Osteoblast (primary cell): Measurements from ENCODE around the gene UTP18. TPM values are rescaled to one million over a fixed set of nuclear protein-coding genes. Genes with fewer than 3 reads are reported as not detected.

Source experiments
- DNase-seq: peaks from one replicate; pipeline ENCODE4 v3.0.0; 2011; ENCODE audit warnings: low spot score, mixed read lengths; ENCODE audit not compliant: insufficient read length; ENCODE audit errors: missing footprints
- H2AFZ ChIP-seq: 2 replicates; pipeline ENCODE4 v1.6.0; 2011; ENCODE audit warnings: mild to moderate bottlenecking, low read length
- H3K27ac ChIP-seq: 2 replicates; pipeline ENCODE4 v1.5.1; 2011; ENCODE audit warnings: mild to moderate bottlenecking, low read depth, low read length, moderate library complexity
- H3K27me3 ChIP-seq: 2 replicates; pipeline ENCODE4 v1.6.0; 2012; ENCODE audit warnings: mild to moderate bottlenecking, control low read depth, inconsistent platforms, low read length, moderate library complexity; ENCODE audit not compliant: insufficient read depth
- H3K36me3 ChIP-seq: 2 replicates; pipeline ENCODE4 v1.5.1; 2011; ENCODE audit warnings: mild to moderate bottlenecking, low read length, control low read depth, moderate library complexity; ENCODE audit not compliant: insufficient read depth
- H3K4me1 ChIP-seq: 2 replicates; pipeline ENCODE4 v1.5.1; 2011; ENCODE audit warnings: mild to moderate bottlenecking, low read length, control low read depth, moderate library complexity; ENCODE audit not compliant: insufficient read depth
- H3K4me2 ChIP-seq: 2 replicates; pipeline ENCODE4 v1.6.0; 2011; ENCODE audit warnings: mild to moderate bottlenecking, low read length; ENCODE audit not compliant: insufficient read depth
- H3K4me3 ChIP-seq: fragments of 200-600 bp; sonication (generic); 3 replicates; pipeline ENCODE4 v1.5.1; 2012; ENCODE audit warnings: mild to moderate bottlenecking, low read length, inconsistent platforms; ENCODE audit not compliant: insufficient read depth
- H3K79me2 ChIP-seq: 2 replicates; pipeline ENCODE4 v1.6.0; 2012; ENCODE audit warnings: mild to moderate bottlenecking, low read length, control low read depth, inconsistent platforms; ENCODE audit not compliant: insufficient read depth
- H3K9me3 ChIP-seq: 2 replicates; pipeline ENCODE4 v1.5.1; 2011; ENCODE audit warnings: low read depth, low read length, control low read depth
- H4K20me1 ChIP-seq: 2 replicates; pipeline ENCODE4 v1.6.0; 2012; ENCODE audit warnings: mild to moderate bottlenecking, low read length, control low read depth; ENCODE audit not compliant: insufficient read depth
- CTCF ChIP-seq: IDR thresholded peaks from 2 replicates; pipeline ENCODE4 v1.5.1; 2011; ENCODE audit warnings: mild to moderate bottlenecking, low read depth, low read length, moderate library complexity; ENCODE audit errors: extremely low read depth
- total RNA-seq: library from RNA; depleted of rRNA; stranded (reverse); fragments of >200 nt; gene quantifications from 2 replicates; pipeline ENCODE4 v1.2.3, GENCODE V29; 2012

Gene UTP18
- total RNA-seq, 1 donor, result 38.0 TPM

- no peak for DNase-seq
- no peaks in the 10 kb centered on the region for H3K36me3 ChIP-seq
- H3K4me1 ChIP-seq, result peaks cover 16% of the 10 kb centered on the region
- peaks cover 34% of the 10 kb centered on the region for H3K79me2 ChIP-seq
- peak overlapping the region; percentile 27 for H3K27ac ChIP-seq
- TF ChIP-seq CTCF, result no peak
- peaks cover 3% of the 10 kb centered on the region for H4K20me1 ChIP-seq
- H3K4me3 ChIP-seq, result no peak overlapping the region
- no peaks in the 10 kb centered on the region for H3K9me3 ChIP-seq
- H3K4me2 ChIP-seq, result no peak overlapping the region
- H2AFZ ChIP-seq, result no peak overlapping the region
- H3K27me3 ChIP-seq, result no peaks in the 10 kb centered on the region
These were observed 30.0 kb upstream of the UTP18 start for GRCh38 chr17:51230306-51230705.

DNA sequence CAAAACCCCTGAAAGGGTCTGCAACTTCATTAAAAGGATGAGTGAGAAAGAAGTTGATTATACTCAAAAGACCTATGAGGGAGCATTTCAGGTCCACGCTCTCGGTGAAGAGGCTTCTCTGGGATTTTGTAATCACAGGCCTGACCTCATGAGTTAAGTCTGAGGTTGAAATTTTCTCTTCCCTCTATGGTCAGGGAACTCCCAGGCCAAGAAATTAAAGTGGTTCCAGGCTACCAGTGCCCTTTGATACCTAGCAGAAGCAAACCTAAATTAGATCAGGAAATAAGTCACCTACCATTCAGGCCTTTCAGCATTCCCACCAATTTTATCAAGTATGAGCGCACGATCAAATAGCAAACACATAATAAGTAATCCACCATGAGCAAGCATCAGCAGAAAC is 28.3 kb upstream of the UTP18 start:
- Histone ChIP-seq H3K36me3 (no peaks in the 10 kb centered on the region), H3K27me3 (no peaks in the 10 kb centered on the region), H2AFZ (no peak overlapping the region), H3K79me2 (peaks cover 43% of the 10 kb centered on the region), H3K4me3 (no peak overlapping the region), H3K27ac (no peak overlapping the region), H3K4me2 (no peak overlapping the region), H3K9me3 (no peaks in the 10 kb centered on the region), H4K20me1 (peaks cover 3% of the 10 kb centered on the region), H3K4me1 (peaks cover 16% of the 10 kb centered on the region)
- no peak for DNase-seq
- TF ChIP-seq CTCF, result no peak

DNA sequence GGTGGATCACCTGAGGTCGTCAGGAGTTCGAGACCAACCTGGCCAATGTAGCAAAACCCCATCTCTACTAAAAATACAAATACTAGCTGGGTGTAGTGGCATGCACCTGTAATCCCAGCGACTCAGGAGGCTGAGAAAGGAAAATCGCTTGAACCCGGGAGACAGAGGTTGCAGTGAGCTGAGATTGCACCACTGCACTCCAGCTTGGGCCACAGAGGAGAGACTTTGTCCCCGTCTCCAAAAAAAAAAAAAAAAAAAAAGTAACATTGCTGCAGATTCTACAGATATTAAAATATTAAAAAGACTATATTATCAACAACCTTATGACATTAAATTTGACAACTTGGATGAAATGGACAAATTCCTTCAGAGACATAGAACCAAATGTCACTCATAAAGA is 26.2 kb upstream of the UTP18 start:
- no peaks in the 10 kb centered on the region for H3K27me3 ChIP-seq
- H3K4me1 ChIP-seq, result peaks cover 7% of the 10 kb centered on the region
- H3K9me3 ChIP-seq, result no peaks in the 10 kb centered on the region
- TF ChIP-seq CTCF, result no peak
- no peaks in the 10 kb centered on the region for H3K36me3 ChIP-seq
- no peak overlapping the region for H3K4me2 ChIP-seq
- no peak overlapping the region for H3K27ac ChIP-seq
- no peak for DNase-seq
- peaks cover 3% of the 10 kb centered on the region for H4K20me1 ChIP-seq
- peaks cover 55% of the 10 kb centered on the region for H3K79me2 ChIP-seq
- H2AFZ ChIP-seq, result no peak overlapping the region
- H3K4me3 ChIP-seq, result no peak overlapping the region

DNA sequence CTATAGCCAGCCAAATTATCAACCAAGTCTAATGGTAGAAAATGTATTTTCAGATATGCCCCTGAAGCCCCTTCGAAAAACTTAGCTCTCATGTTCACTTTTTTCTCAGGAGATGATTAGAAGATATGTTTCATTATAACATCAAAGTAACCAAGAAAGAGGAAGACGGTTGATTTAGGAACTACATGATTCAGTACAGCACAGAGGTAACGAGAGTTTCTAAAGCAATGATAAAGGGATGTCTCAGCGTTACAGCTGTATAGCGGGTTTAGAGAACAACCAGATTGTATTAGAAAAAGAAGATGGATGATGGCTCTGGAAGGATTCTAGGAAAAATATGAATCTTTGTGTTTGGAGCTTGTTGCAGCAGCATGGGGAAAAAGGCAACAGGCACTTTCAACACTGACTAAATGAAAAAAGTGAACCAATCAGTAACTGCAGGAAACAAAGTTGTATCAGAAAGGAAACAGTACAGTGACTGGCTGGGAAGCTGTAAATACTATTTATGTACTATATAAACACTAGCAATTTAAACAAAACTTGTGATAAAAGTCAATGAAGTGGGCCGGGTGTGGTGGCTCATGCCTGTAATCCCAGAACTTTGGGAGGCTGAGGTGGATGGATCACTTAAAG is 22.0 kb upstream of the UTP18 start:
- no peak overlapping the region for H3K27ac ChIP-seq
- no peaks in the 10 kb centered on the region for H3K36me3 ChIP-seq
- H3K79me2 ChIP-seq, result peaks cover 51% of the 10 kb centered on the region
- no peaks in the 10 kb centered on the region for H3K27me3 ChIP-seq
- H3K4me1 ChIP-seq, result no peaks in the 10 kb centered on the region
- no peak overlapping the region for H2AFZ ChIP-seq
- TF ChIP-seq CTCF, result no peak
- no peak overlapping the region for H3K4me2 ChIP-seq
- peaks cover 4% of the 10 kb centered on the region for H4K20me1 ChIP-seq
- H3K4me3 ChIP-seq, result no peak overlapping the region
- H3K9me3 ChIP-seq, result no peaks in the 10 kb centered on the region
- no peak for DNase-seq
